Measurements from ENCODE around the gene MAP2K7. TPM values are rescaled to one million over a fixed set of nuclear protein-coding genes. Genes with fewer than 3 reads are reported as not detected.

The MAP2K7 gene
- total and polyA plus RNA-seq, 2 of the 4 experiments (the other 2 are of a cell fraction), result 4.1 to 15.6 TPM

DNA sequence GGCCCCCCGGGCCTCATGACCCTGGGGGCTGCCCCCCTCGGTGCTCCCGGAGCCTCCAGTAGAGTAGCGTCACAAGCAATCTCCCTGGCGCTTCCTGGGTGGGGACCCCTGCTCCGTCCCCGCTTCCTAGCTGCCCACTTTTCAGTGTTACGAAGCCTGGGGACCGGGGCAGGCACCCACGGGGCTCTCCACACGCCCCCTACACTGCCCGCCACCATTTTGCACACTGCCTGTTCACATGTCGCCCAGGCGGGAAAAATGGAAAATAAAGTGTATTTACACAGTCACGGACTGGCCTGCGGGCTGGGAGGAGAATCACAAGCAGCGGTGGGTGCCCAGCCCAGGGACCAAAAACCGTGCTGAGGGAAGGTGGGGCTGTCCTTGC, 39.0 kb upstream of the MAP2K7 start:
- WGBS, 2 experiments (ENCODE audit: extremely low coverage in 2 of 2, insufficient read length in 1 of 2), result 100% methylated on average over 2 of the region's 18 CpGs; no CpG with 5 or more reads in 1 of the 2 experiments
- dilution Hi-C loops (cut with HindIII; ENCODE audit: low sequenced_read_pairs, unreplicated experiment) (no loop called here), intact Hi-C loops (cut with micrococcal nuclease) (no loop called here), in situ Hi-C loops (cut with MboI; ENCODE audit: low sequenced_read_pairs) (no loop called here)
- no peaks in the 10 kb centered on the region for H3K9me3 ChIP-seq (ENCODE audit: control insufficient read depth, insufficient read depth, low read length)
- no TSS peak for BruUV-seq (replicated peaks)
- no peaks in the 10 kb centered on the region for H3K36me3 ChIP-seq (ENCODE audit: control insufficient read depth, insufficient read depth, low read length)
- no peak overlapping the region for H3K18ac ChIP-seq (ENCODE audit: low read depth, low read length)
- no peak overlapping the region for H4K8ac ChIP-seq (ENCODE audit: low read depth in 2 of 2, low read length in 2 of 2)
- H3K9me1 ChIP-seq (ENCODE audit: insufficient read depth, low read length), result no peaks in the 10 kb centered on the region
- H3K56ac ChIP-seq (ENCODE audit: extremely low read depth, insufficient read depth, low read length), result no peak overlapping the region
- no peak overlapping the region for H3K9ac ChIP-seq (ENCODE audit: low read depth, low read length)
- no peak for DNase-seq
- no peak overlapping the region for H3K23ac ChIP-seq (ENCODE audit: low read depth, low read length)
- peaks cover 12% of the 10 kb centered on the region for H3K4me1 ChIP-seq (ENCODE audit: control insufficient read depth, insufficient read depth, low read length)
- no peak for ATAC-seq (ENCODE audit: low read depth)
- no peak overlapping the region for H3K14ac ChIP-seq (replicated peaks; ENCODE audit: low read depth, low read length)
- H3K4me3 ChIP-seq (ENCODE audit: insufficient read depth, low read depth, low read length), result no peak overlapping the region
- H3K4me2 ChIP-seq (ENCODE audit: low read depth, low read length), result no peak overlapping the region
- no peak overlapping the region for H2AK9ac ChIP-seq (replicated peaks; ENCODE audit: low read depth, low read length, poor library complexity)
- no peak overlapping the region for H2AK5ac ChIP-seq (ENCODE audit: low read depth, low read length)
- peak overlapping the region; percentile 41 for H2AFZ ChIP-seq (replicated peaks; ENCODE audit: low read length, poor library complexity)
- H3K79me1 ChIP-seq (ENCODE audit: low read depth in 1 of 2, low read length in 2 of 2), result no peaks in the 10 kb centered on the region
- H4K20me1 ChIP-seq (ENCODE audit: insufficient read depth, low read length), result 0 out of 2 replicates have a peak, but pooled peaks cover 7% of the 10 kb centered on the region
- H2BK120ac ChIP-seq (ENCODE audit: low read depth, low read length), result no peak overlapping the region
- ChIA-PET POLR2A (ENCODE audit: unreplicated experiment) (no interaction called here), CTCF (interaction anchor here (0.6 kb wide), 1 partner anchor 93 kb away, joined by 6 read pairs; no protein-coding TSS in a partner anchor)
- H2BK5ac ChIP-seq (ENCODE audit: low read depth, low read length, poor library complexity, severe bottlenecking), result no peak overlapping the region
- TF ChIP-seq CEBPB (IDR thresholded peaks at IDR 0.05; ENCODE audit: low read depth, low read length) (no peak), NFE2L2 (IDR thresholded peaks at IDR 0.05; ENCODE audit: low read depth, low read length) (no peak), RFX5 (IDR thresholded peaks at IDR 0.05; ENCODE audit: low read depth, low read length) (no peak), POLR2A (IDR thresholded peaks at IDR 0.05; ENCODE audit: low read depth, low read length) (no peak), RAD21 (IDR thresholded peaks at IDR 0.05; ENCODE audit: low read length) (no peak), MAFK (IDR thresholded peaks at IDR 0.05; ENCODE audit: low read depth, low read length) (no peak), MXI1 (IDR thresholded peaks at IDR 0.05; ENCODE audit: borderline replicate concordance, low read depth, low read length) (no peak), MAZ (IDR thresholded peaks at IDR 0.05; ENCODE audit: borderline replicate concordance, low read depth, low read length) (no peak), RCOR1 (IDR thresholded peaks at IDR 0.05; ENCODE audit: insufficient replicate concordance, low read length) (no peak), BHLHE40 (IDR thresholded peaks at IDR 0.05; ENCODE audit: low read depth, low read length) (no peak)
- TF ChIP-seq, protein P1, sequence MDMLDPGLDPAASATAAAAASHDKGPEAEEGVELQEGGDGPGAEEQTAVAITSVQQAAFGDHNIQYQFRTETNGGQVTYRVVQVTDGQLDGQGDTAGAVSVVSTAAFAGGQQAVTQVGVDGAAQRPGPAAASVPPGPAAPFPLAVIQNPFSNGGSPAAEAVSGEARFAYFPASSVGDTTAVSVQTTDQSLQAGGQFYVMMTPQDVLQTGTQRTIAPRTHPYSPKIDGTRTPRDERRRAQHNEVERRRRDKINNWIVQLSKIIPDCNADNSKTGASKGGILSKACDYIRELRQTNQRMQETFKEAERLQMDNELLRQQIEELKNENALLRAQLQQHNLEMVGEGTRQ (IDR thresholded peaks at IDR 0.05; ENCODE audit: low read depth, low read length), result no peak
- TF ChIP-seq, protein P2, sequence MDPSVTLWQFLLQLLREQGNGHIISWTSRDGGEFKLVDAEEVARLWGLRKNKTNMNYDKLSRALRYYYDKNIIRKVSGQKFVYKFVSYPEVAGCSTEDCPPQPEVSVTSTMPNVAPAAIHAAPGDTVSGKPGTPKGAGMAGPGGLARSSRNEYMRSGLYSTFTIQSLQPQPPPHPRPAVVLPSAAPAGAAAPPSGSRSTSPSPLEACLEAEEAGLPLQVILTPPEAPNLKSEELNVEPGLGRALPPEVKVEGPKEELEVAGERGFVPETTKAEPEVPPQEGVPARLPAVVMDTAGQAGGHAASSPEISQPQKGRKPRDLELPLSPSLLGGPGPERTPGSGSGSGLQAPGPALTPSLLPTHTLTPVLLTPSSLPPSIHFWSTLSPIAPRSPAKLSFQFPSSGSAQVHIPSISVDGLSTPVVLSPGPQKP (IDR thresholded peaks at IDR 0.05; ENCODE audit: borderline replicate concordance, low read depth, low read length), result no peak
- TF ChIP-seq, protein P3, sequence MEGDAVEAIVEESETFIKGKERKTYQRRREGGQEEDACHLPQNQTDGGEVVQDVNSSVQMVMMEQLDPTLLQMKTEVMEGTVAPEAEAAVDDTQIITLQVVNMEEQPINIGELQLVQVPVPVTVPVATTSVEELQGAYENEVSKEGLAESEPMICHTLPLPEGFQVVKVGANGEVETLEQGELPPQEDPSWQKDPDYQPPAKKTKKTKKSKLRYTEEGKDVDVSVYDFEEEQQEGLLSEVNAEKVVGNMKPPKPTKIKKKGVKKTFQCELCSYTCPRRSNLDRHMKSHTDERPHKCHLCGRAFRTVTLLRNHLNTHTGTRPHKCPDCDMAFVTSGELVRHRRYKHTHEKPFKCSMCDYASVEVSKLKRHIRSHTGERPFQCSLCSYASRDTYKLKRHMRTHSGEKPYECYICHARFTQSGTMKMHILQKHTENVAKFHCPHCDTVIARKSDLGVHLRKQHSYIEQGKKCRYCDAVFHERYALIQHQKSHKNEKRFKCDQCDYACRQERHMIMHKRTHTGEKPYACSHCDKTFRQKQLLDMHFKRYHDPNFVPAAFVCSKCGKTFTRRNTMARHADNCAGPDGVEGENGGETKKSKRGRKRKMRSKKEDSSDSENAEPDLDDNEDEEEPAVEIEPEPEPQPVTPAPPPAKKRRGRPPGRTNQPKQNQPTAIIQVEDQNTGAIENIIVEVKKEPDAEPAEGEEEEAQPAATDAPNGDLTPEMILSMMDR (conservative IDR thresholded peaks at IDR 0.05; ENCODE audit: low read depth, low read length), result no peak
- H3K4ac ChIP-seq (ENCODE audit: low read depth, low read length), result no peak overlapping the region
- H3K27me3 ChIP-seq (ENCODE audit: control insufficient read depth, insufficient read depth, low read length), result peaks cover 6% of the 10 kb centered on the region; the same call in 1 of the 2 replicates
- H2BK20ac ChIP-seq (ENCODE audit: low read depth, low read length), result no peak overlapping the region
- no peak overlapping the region for H3K27ac ChIP-seq (ENCODE audit: insufficient read depth, low read length)
- no peak overlapping the region for H2BK15ac ChIP-seq (ENCODE audit: low read depth, low read length)
- no peak overlapping the region for H4K5ac ChIP-seq (ENCODE audit: low read depth, low read length)
- no peak overlapping the region for H4K91ac ChIP-seq (ENCODE audit: insufficient read depth, low read depth, low read length)
